Pons (tissue), 1 donor: Measurements from ENCODE around the gene ZNF407.
"Not testable (repeated sequence)": the region's sequence is repeated elsewhere in the genome, so short reads cannot be mapped to it uniquely, and the experiment has no call there.

Experiments
- DNase-seq: peaks from one replicate; pipeline ENCODE4 v3.0.0-alpha.2; 2016; ENCODE audit warnings: low spot score

Gene ZNF407, protein sequence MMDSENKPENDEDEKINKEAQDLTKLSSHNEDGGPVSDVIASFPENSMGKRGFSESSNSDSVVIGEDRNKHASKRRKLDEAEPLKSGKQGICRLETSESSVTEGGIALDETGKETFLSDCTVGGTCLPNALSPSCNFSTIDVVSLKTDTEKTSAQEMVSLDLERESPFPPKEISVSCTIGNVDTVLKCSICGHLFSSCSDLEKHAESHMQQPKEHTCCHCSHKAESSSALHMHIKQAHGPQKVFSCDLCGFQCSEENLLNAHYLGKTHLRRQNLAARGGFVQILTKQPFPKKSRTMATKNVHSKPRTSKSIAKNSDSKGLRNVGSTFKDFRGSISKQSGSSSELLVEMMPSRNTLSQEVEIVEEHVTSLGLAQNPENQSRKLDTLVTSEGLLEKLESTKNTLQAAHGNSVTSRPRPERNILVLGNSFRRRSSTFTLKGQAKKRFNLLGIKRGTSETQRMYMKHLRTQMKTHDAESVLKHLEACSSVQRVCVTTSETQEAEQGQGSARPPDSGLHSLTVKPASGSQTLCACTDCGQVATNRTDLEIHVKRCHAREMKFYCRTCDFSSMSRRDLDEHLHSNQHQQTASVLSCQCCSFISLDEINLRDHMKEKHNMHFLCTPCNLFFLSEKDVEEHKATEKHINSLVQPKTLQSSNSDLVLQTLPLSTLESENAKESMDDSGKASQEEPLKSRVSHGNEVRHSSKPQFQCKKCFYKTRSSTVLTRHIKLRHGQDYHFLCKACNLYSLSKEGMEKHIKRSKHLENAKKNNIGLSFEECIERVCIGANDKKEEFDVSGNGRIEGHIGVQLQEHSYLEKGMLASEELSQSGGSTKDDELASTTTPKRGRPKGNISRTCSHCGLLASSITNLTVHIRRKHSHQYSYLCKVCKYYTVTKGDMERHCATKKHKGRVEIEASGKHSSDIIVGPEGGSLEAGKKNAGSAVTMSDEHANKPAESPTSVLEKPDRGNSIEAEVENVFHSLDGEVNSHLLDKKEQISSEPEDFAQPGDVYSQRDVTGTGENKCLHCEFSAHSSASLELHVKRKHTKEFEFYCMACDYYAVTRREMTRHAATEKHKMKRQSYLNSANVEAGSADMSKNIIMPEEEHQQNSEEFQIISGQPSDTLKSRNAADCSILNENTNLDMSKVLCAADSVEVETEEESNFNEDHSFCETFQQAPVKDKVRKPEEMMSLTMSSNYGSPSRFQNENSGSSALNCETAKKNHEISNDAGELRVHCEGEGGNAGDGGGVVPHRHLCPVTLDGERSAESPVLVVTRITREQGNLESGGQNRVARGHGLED (N-terminal part only)

DNA sequence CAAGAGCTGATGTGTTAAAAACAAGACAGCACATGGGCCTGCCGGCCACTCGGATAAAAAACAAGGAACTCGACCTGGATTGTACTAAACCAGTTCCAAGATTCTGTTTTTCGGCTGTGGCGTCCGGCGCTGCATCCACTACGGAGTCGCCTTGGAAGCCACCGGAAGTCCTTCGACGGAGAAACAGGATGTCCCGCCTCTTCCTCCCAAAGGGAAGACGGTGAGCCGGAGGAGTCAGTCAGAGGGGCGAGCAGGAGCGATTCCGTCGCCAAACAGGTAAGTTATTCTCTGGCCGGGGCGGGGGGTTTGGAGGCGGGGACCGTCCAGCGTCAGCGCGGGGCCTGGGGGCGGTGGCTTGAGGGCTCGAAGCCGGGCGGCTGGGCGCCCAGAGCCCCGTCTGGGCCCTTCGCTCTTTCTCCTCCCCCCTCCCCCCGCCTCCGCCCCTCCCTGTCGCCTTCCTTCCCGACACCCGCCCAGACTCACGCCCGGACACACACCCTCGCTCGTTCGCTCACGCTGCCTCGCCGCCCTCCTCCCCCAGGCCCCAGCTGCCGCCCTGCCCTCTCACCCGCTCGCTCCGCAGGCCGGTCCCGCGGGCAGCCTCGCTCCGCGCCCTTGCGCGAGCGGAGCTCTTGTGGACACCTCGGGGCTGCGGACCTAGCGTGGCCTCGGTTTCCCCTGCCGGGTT lies at the start of gene ZNF407:
Gene ZNF407 (plus strand): TSS at position 209 of the 688 bp plus-strand sequence. CDS start 33,150 bp downstream, outside the sequence.
- DNase-seq, result peak; percentile 92

DNA sequence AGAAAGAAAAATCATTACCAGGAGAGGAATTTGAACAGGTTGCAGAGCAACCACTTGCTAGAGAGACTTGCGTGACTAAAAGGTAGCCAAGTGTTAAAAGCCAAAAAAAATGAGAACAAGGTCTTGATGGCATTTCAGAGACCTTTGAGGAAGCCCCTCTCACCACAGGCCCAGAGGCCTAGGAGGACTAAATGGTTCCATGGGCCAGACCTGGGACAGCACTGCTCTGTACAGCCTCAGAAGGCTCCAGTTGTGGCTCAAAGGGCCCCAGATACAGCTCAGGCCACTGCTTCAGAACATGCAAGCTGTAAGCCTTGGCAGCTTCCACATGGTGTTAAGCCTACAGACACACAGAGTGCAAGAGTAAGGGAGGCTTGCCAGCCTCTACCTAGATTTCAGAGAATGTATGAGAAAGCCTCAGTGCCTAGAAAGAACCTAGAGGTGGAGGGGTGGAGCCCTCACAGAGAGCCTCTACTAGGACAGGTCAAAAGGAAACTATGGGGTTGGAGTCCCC lies 48.0 kb upstream of the ZNF407 start:
- DNase-seq, result no peak

GRCh38 chr18:74550886-74551285 lies 46.8 kb upstream of the ZNF407 start:
- DNase-seq, result no peak

- DNase-seq, result no peak
Observed at GRCh38 chr18:74551452-74551851, 46.2 kb upstream of the ZNF407 start.

- peak; percentile 96 for DNase-seq
Observed at GRCh38 chr18:74551936-74552555, 45.6 kb upstream of the ZNF407 start.

- DNase-seq, result no peak
Observed at GRCh38 chr18:74556126-74556525, 41.5 kb upstream of the ZNF407 start.

GRCh38 chr18:74558096-74558495 lies 39.6 kb upstream of the ZNF407 start:
- no peak for DNase-seq

GRCh38 chr18:74562131-74562730 lies 35.4 kb upstream of the ZNF407 start:
- no peak for DNase-seq

- DNase-seq, result no peak
Observed at GRCh38 chr18:74562775-74563174, 34.9 kb upstream of the ZNF407 start.

DNA sequence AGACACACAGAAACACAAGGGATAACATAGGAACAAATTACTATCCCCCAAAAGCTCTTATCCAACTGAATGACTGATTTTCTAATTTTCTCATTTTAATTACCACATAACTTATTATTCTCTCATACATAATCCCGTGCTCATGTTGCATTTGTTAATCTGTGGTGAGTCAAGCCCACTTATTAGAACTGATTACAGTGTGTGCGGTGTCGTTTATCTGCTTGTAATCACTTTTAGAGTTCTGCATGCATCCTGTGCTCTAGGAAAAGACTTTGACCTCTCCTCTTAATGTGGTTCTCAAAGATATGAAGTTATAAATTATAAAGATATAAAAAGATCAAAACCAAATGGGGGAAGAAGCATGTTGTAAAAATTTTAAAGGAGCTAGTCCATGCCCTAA lies 33.7 kb upstream of the ZNF407 start:
- DNase-seq, result no peak

GRCh38 chr18:74565164-74565563 lies 32.5 kb upstream of the ZNF407 start:
- DNase-seq, result not testable (repeated sequence)

DNA sequence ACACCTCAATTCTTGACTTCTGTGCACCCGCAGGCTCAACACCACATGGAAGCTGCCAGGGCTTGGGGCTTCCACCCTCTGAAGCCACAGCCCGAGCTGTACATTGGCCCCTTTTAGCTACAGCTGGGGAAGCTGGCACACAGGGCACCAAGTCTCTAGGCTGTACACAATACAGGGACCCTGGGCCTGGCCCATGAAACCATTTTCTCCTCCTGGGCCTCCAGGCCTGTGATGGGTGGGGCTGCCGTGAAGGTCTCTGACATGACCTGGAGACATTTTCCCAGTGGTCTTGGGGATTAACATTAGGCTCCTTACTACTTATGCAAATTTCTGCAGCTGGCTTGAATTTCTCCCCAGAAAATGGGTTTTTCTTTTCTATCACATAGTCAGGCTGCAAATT lies 31.7 kb upstream of the ZNF407 start:
- not testable (repeated sequence) for DNase-seq

DNA sequence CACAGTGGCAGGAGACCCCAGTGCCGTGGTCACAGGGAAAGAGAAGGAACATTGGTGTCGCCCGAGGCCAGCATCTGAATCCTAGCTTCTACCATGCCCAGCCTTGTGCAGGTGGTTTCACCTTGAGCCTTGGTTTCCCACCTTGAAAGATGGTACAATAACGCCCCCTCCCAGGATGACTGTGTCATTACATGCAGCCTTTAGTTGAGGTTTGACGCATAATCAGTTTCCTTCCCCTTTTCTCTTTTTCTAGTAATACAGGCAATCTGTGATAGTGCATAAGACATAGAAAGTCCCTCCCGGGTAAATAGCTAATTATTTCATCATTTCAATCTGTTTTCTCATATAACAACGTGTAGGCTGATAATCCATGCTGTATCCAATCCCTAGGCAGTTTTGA lies 29.8 kb upstream of the ZNF407 start:
- no peak for DNase-seq

DNA sequence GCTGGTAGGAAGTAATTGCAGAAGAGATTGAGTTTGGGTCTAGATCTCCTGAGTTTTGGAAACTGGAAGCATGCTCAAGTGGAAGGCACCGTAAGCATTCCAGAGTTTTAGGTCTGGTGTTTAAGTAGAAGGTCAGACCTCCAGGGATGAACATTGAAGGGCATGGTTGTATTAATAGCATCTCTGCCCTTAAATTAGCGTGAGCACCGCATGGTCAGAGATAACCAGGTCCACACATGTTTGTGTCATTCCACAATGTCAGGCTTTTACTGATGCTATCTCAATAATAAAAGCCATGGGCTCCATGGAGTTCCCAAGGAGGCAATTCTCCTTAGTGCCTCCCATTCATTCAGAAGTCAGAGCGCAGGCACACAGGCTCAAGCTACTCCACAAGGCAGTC lies 28.3 kb upstream of the ZNF407 start:
- DNase-seq, result no peak

GRCh38 chr18:74570266-74570665 lies 27.4 kb upstream of the ZNF407 start:
- DNase-seq, result no peak

DNA sequence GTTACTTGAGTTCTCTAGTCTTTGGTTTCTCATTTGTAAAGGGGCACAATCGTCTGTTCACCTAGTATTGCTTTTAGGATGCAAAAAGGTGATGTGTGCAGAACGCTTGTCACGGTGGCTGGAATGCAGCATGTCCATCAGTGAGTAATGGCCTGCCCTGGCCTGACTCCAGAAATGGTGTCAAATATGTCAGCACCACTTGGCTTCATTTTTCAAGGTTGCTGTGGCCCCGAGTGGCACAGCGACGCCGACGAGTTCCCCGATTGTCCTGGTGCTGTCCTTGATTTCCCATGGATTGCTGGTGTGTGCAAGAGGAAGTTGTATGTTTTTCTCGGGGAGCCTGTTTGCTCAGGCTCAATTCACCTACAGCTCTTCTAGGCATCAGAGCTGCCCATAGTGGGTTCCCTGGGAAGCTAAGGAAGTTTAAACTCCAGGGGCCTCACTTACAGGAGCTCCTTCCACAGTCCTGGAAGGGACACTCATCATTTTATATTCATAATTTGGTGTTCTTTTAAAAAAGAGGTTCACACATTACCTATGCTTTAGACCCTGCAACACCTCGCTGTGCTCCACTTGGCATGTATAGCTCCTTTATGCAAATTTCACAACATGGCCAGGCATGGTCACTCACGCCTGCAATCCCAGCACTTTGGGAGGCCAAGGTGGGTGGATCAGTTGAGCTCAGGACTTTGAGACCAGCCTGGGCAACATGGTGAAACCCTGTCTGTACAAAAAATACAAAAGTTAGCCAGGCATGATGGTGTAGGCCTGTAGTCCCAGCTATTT lies 25.6 kb upstream of the ZNF407 start:
- no peak for DNase-seq

- DNase-seq, result no peak
Observed at GRCh38 chr18:74573053-74573452, 24.6 kb upstream of the ZNF407 start.

DNA sequence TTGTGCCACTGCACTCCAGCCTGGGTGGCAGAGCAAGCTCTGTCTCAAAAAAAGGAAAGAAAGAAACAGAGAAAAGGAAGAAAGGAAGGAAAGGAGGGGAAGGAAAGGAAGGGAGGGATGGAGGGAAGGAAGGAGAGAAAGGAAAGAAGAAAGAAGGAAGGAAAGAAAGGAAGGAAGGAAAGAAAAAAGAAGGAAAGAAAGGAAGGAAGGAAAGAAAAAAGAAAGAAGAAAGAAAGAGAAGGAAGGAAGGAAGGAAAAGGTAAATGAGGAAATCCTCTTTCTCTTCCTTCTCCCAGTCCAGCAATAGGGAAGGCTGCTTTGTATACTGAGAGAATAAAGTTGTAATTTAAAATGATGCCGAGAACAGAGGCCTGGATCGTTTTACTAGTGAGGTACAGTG lies 22.8 kb upstream of the ZNF407 start:
- no peak for DNase-seq

GRCh38 chr18:74577019-74577418 lies 20.7 kb upstream of the ZNF407 start:
- no peak for DNase-seq
